Erythroblast (primary cell): Measurements from ENCODE around the gene TBC1D8.

Experiments
- GATA1 ChIP-seq: IDR thresholded peaks from 2 replicates; pipeline ENCODE4 v1.6.1; 2011; ENCODE audit warnings: low read depth, mild to moderate bottlenecking, control low read depth, low read length, moderate library complexity
- POLR2A ChIP-seq: IDR thresholded peaks from 2 replicates; pipeline ENCODE4 v1.6.1; 2011; ENCODE audit warnings: mild to moderate bottlenecking, low read length

DNA sequence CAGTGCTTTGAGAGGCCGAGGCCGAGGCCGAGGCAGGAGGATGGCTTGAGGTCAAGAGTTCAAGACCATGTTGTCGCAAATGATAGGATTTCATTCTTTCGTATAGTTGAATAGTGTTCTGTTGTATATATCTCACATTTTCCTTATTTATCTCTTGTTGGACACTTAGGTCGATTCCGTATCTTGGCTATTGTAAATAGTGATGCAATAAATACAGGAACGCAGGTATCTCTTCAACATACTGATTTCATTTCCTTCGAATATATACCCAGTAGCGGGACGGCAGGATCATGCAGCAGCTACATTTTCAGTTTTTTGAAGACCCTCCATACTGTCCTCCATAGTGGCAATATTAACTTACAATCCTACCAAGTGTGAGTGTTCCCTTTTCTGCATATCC, 4.1 kb downstream of the TBC1D8 start:
- TF ChIP-seq POLR2A (no peak), GATA1 (no peak)
